NOMO-1 treated with DMSO at 0.1 percent for 48 hours (cell line): ENCODE results near the gene INSL3.

Experiments
- DNase-seq: peaks from one replicate; lab custom pipeline; 2025; ENCODE audit not compliant: unreplicated experiment; lab: John Stamatoyannopoulos, UW

The INSL3 gene, protein sequence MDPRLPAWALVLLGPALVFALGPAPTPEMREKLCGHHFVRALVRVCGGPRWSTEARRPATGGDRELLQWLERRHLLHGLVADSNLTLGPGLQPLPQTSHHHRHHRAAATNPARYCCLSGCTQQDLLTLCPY

DNA sequence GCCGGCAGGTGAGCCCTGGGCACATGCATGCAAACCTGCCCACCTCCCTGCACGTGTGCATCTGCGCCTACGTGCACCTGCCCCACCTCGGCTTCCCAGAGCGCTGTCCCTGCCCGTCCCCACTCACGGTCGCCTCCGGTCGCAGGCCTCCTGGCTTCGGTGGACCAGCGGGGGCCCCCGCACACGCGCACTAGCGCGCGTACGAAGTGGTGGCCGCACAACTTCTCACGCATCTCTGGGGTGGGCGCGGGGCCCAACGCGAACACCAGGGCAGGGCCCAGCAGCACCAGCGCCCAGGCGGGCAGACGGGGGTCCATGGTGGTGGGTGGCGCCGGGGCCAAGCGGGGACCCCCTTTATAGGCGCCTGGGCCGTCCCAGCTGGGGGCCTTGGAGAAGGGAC lies at the start of gene INSL3:
Gene INSL3, minus strand, starts transcription at position 330 of the 400 bp plus-strand sequence. Its CDS starts 13 bp downstream, at position 317.
- DNase-seq: no peak

DNA sequence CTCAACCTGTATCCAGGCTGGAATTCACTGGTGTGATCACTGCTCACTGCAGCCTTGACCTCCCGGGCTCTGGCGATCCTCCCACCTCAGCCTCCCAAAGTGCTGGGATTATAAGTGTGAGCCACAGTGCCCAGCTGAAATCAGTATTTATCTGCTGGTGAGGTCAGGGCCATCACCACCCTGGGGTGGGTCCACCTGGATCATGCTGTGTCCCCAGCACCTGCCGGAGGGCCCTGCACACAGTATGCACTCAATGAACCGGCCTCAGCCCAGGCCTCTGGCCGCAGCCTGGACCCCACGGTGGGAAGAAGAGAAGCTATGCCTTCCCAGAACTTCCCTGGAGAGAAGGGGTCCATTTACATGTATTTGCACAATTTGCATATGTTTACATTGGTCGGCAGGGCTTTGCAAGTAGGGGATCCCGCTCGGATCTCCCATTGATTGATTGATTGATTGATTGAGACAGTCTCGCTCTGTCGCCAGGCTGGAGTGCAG lies 47.8 kb upstream of the INSL3 start:
- no peak for DNase-seq

DNA sequence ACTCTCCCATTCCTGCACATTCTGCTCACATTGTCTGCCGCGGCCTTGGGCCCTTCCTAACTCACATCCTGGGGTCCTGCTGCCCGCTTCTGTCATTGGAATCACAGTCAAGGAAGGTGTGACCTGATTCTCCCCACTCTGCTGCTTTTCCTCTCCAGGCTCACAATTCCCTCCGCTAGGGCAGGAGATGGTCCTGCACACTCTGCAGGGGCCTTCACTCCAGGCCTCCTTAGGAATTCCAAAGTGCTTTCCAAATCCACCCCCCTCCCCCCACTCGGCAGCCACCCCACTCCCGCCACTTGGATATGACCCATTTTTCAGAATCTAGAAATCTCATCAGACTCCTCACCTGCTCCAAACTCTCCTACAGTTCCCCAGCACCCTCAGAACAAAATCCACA lies 47.4 kb upstream of the INSL3 start:
- DNase-seq: no peak

DNA sequence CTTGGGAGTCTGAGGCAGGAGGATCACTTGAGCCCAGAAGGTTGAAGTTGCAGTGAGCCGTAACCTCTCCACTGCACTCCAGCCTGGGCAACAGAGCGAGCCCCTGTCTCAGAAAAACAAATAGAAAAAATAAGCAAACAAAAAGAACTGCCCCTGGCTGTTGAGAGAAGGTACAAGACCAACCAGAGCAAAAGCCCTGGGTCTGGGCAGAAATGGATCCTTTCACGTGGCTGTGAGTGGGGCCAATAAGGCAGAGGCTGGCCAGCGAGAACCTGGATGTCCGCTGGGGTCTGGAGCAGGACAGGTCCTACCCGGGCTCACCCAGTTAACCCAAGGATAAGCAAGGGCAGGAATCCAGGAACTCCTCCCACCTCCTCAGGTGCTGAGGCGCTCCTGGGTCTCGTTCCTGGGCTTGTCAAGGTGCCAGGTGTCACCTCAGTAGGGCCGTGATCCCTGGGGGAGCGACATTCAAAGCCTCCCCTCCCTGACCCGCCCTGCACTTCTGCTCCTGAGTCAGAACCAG lies 45.7 kb upstream of the INSL3 start:
- DNase-seq: no peak

DNA sequence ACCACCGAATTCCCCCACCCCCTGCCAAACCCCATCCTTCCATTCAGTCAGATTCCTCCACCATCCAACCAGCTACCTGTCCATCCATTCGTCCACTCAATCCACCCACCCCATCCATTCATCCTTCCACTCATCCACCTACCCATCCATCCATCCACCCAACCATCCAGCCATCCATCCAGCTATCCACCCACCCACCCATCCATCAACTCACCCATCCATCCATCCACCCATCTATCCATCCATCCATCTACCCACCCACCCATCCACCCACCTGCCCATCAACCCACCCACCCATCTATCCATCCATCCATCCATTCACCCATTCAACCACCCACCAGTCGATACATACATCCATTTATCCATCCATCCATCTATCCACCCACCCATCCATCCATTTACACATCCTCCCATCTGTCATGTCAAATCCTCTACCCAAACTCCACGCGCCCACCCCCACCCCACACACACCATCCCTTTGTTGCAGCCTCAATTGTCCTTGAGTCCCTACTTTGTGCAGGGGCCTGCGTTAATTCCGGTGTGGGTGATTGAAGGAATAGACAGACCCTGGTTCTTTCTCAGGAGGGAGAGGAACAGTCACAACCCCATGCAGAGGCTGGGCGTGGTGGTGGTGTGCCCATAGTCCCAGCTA lies 45.1 kb upstream of the INSL3 start:
- DNase-seq: no peak

DNA sequence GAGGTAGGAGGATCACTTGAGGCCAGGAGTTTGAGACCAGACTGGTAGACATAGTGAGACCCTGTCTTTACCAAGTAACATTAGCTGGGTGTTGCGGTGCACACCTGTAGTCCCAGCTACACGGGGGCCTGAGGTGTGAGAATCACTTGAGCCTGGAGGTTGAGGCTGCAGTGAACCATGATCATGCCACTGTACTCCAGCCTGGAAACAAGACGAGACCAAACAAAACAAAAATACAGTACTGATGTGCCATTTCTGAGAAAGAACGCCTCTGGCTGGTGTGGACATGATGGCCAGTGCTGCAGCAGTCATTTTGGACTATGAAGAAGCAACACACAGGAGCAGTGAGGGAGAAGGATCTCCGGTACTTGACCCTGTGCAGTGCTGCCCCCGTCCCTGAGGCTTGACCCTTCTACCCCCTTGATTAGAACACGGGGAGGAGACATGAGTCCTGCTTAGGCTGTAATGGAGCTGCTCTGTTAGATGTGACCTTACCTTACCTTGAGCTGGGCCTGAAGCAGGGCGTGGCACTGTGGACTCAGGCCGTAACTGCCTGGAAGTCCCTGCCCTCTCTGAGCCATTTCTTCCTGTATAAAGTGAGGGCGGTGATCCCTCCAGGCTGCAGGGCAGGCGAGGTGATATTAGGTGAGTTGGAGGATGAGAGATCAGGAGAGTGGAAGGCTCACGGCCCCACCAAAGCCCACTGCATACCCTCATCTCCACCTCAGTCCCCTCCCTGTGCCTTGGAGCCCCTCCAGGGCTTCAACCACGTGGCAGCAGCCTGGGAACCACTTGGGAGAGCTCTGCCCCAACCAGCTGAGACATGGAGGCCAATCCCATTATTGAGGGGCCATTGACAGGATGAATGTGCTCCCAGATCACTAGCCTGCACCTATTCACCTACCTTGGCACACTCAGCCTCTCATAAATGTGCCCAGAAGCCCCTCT lies 44.3 kb upstream of the INSL3 start:
- DNase-seq: no peak

DNA sequence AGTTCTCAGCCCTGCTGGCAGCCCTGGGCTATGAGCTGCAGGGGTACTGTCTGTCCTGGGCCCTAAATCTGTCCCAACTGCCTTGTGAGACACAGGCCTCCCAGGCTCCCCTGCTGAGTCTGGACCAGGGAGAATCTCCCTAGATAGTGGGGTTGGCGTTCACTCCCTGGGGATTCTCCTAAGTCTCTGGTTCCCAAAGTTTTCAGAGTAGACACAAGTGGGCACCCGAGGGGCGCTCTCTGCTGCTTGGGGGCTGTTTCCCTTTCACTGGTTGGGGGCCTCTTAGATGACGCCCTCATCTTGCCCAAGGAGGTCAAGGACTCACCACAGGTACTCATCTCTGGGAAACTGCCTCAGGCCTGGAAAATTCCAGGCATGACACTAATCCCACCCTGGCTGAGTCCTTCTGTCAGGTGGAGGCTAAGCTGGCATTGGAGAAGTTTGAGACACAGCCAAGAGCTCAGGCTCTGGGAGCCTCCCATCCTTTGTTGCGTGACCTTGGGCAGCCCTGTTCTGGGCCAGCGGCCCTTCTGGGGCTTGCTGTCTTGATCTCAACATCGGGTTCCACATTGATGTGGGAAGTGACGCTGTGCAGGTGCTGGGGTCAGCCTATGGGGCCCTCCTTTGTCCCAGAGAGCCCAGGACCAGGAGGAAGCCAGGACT lies 42.3 kb upstream of the INSL3 start:
- DNase-seq: no peak

DNA sequence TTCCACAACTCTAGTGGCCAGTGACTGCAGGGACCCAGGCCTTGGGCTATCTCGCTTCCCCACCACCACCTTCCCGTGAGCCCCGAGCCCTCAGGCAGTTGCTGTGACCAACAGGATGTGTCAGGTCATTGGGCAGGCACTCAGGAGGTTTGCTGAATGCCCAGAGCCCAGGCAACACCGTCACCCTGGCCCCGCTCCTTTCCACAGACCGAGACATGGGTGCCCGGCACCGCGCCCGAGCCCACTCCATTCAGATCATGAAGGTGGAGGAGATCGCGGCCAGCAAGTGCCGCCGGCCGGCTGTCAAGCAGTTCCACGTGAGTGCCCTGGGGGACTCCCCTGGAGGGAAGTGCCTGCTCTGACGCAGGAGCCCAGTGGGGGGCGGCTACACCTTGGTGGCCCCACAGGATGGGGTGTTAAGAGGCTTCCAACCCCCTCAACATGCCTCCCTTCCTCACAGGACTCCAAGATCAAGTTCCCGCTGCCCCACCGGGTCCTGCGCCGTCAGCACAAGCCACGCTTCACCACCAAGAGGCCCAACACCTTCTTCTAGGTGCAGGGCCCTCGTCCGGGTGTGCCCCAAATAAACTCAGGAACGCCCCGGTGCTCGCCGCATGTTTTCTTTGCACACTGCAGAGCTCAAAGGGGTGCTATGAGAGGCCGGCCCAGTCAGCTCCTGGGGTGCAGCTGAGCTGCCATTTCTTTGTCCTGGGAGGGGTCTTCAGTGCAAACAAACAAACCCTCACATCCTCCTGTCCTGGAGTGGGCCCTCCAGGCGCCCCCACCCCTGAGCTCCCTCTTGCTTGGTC lies 41.6 kb upstream of the INSL3 start:
- no peak for DNase-seq

DNA sequence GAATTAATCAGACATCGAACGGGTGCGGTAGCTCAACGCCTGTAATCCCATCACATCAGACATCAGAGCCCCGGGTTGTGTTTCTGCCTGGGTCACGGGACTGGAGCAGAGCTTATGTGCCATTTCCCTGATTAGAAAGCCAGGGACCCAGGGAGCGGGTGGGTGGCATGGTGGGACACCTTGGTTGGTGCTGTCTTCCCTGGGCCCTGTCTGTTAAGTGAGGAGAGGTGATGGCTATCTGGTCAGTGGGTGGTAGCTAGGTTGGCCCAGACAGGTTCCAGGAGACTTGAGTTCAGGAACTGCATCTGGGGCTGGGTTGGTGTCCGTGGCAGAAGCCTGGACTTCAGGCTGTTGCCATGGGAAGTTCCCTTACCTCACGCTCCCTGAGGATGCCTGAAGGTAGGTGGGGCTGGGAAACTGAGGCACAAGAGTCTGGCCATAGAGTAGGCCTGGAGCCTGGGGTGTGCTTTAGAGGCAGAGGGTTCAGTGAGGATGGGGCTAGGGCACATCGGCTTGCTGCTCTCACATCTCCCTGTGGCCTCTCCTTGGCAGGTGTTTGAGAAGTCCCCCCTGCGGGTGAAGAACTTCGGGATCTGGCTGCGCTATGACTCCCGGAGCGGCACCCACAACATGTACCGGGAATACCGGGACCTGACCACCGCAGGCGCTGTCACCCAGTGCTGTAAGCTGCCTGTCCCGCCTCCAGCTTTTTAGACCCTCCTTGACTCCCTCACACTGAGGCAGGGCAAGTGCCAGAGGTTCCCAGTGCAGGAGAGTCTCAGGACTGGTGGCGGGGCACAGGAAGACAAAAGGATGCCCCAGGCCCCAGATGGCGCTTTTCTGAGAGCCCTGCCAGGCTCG lies 40.5 kb upstream of the INSL3 start:
- no peak for DNase-seq

DNA sequence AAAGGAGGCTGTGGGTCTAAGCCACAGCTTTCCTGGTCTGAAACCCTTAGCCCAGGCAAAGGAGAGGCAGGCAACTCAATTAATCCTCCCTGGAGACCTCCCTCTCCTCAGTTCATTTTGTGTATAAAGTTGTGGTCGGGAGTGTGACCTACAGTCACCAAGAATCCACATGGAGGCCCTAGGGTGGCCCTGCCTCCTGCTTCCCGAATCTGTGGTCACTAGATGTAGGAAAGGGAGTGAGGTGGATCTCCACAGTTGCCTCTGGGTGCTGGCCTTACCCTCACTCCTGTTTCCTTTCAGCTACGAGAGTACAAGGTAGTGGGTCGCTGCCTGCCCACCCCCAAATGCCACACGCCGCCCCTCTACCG lies 39.7 kb upstream of the INSL3 start:
- no peak for DNase-seq

DNA sequence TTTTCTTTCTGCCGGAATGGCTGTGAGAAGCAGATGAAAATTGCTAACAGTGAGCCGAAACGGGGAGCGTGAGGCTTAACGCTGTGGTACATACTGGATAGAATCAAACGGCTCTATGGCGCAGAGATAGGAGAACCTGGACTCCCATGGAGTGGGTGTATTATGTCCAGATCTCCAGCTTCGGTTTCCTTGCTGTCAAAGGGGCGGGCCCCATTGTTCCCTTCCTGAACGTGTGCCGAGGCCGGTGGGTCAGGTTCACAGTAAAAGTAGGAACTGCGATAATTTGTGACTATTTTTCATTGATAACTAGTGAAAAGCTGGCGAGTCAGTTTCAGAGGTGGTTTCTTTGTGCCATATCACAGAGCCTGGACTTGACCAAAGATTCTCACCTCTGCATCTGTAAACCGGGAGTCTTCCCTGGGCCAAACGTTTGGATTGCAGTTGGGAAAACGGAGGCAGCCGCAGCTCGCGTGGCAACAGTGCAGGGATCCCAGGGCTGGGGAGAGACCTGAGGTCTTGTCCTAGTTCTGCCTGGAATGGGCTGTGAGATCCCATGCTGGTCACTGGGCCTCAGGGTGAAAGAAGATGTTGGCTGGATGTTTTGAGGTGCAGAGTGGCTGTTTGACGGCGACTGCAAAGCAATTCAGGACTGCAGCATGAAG lies 39.1 kb upstream of the INSL3 start:
- no peak for DNase-seq

DNA sequence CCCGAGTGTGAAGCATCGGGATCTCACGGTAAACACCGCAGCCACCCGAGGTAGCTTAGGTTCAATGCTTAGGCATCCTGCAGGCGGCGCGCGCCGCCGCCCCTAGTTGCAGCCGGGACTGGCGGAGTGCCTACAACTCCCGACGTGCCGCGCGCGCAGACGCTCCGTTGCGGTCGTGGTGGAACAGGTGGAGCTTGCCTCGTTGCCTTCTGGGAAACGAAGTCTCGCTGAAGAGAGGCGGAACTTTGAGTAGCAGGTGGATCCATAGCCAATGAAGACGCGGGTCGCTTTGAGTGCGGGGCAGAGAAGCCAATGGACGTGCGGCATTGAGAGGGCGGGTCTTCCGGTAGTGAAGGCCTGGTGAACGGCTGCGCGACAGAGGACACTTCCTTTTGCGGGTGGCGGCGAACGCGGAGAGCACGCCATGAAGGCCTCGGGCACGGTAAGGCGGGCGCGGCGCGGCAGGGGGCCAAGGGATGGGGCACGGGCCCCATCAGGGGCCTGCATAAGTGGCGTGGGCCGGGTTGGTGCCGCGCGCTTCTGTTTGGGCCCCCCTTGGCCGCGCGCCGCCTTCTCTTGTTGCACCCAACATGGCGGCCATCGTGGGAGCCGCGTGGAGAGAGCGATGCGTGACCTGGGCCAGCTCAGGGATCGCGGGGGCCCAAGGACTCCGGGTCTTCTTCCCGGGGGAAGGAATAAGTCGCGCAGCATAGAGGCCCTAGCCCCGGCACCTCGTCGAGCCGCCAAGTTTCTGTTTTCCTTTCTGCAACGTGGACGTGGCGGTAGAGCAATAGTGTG lies 38.4 kb upstream of the INSL3 start, which contains the start of gene RPL18A:
Gene RPL18A, plus strand, starts transcription at position 378 of the 798 bp plus-strand sequence. Its CDS starts 47 bp downstream, at position 425.
- DNase-seq: peak; percentile 99

DNA sequence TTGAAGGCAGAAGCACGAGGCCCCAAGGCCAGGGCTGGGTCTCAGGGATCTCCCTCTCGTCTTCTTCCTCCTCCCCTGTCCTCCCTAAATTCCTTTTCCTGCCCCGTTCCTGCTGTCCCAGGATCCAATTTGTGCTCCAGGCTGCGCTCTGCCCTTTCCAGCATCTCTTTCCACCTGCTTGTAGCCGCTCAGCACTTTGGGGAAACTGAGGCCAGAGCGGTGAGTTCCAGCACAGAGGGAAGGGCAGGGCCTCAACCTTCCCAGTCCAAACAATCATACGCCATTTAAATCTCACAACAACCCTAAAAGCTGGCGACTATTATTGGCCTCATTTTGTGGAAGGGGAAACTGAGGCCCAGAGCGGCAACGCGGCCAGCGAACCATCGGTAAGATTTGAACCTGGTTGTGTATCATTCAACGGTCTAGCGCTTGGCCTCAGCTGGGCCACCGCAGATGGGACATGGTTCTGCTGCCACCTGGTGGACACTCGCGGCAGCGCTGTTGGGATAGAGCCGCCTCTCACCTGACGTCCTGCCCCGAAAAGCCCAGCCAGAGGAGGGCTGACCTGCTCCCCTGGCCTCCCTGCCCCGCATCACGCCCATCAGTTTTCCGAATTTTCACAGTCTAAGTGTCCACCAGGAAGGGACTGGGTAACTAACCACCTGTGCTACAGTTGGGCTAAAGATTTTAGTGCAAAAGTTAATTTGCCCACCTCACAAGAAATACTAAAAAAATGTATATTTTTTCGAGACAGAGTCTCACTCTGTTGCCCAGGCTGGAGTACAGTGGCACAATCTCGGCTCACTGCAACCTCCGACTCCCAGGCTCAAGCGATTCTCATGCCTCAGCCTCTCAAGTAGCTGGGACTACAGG lies 34.2 kb upstream of the INSL3 start:
- DNase-seq: peak; percentile 51

DNA sequence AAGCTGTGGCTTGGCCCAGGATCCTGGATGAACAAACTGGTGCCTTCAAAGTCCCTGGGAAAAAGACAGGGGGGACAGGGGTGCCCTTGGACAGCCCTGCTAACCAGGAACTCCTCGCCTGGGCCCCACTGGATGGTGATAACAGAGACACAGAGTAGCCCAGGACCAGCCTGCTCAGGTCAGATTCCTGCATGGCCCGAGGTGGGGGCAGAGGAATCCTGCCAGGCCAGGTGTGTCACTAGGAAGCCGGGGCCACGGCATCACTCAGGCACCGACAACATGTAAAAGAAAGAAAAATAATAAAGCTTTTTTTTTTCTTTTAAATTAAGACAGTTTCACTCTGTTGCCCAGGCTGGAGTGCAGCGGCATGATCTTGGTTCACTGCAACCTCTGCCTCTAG lies 32.7 kb upstream of the INSL3 start:
- no peak for DNase-seq

DNA sequence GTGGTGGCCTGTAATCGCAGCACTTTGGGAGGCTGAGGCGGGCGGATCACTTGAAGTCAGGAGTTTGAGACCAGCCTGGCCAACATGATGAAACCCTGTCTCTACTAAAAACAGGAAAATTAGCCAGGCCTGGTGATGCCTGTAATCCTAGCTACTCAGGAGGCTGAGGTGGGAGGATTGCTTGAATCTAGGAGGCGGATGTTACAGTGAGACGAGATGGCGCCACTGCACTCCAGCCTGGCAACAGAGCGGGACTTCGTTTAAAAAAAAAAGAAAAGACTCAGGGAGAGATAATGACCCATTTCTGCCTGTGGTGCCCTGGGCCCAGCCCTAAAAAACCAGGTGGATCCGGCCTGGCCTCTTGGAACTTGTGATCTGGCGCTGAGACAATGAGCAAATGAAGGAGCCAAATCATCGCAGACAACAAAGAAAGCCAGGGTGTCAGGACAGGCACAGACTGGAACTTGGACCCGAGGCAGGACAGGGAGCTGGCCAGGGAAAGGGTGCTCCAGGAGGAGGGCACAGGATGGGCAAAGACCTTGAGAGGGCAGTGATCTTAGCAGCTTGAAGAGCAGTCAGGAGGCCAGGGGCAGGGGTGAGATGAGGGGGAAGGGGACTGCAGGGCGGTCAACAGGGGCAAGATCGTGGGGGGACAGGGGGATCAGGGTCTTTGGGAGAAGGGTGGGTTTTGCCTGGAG lies 27.4 kb upstream of the INSL3 start:
- DNase-seq: no peak
